ENCODE results near the gene DHRSX. TPM values are rescaled to one million over a fixed set of nuclear protein-coding genes. Genes with fewer than 3 reads are reported as not detected.

DHRSX gene
- total RNA-seq, 4 donors from 2014 or later, result 4.4 to 23.8 (median 11.3) TPM

- H3K27me3 ChIP-seq, result no peaks in the 10 kb centered on the region
- intact Hi-C loops (cut with DNase I; ENCODE audit: low total_unique reads), result no loop called here
- H3K27ac ChIP-seq, result no peak overlapping the region
- H3K9me3 ChIP-seq, result no peaks in the 10 kb centered on the region
- DNase-seq, result no peak
- no peaks in the 10 kb centered on the region for H3K4me1 ChIP-seq
- H3K36me3 ChIP-seq, result no peaks in the 10 kb centered on the region
- no peak for TF ChIP-seq CTCF (IDR thresholded peaks at IDR 0.05)
- no peak overlapping the region for H3K4me3 ChIP-seq
Observed at GRCh38 chrX:2546496-2546895, 45.7 kb upstream of the DHRSX start.

- Histone ChIP-seq H3K9me3 (no peaks in the 10 kb centered on the region), H3K4me3 (no peak overlapping the region), H3K27me3 (no peaks in the 10 kb centered on the region), H3K27ac (no peak overlapping the region), H3K4me1 (no peaks in the 10 kb centered on the region), H3K36me3 (no peaks in the 10 kb centered on the region)
- no peak for DNase-seq
- intact Hi-C loops (cut with DNase I; ENCODE audit: low total_unique reads), result no loop called here
- TF ChIP-seq CTCF (IDR thresholded peaks at IDR 0.05) (no peak), POLR2A (IDR thresholded peaks at IDR 0.05) (no peak)
Observed at GRCh38 chrX:2545144-2545543, 44.4 kb upstream of the DHRSX start.

GRCh38 chrX:2542826-2543521 is 42.2 kb upstream of the DHRSX start:
- intact Hi-C loops (cut with DNase I; ENCODE audit: low total_unique reads), result no loop called here
- TF ChIP-seq POLR2A (IDR thresholded peaks at IDR 0.05), result no peak
- no peak for TF ChIP-seq CTCF (IDR thresholded peaks at IDR 0.05)
- no peaks in the 10 kb centered on the region for H3K4me1 ChIP-seq
- DNase-seq, result no peak
- H3K27me3 ChIP-seq, result no peaks in the 10 kb centered on the region
- H3K9me3 ChIP-seq, result no peaks in the 10 kb centered on the region
- no peak overlapping the region for H3K4me3 ChIP-seq
- H3K27ac ChIP-seq, result no peak overlapping the region
- no peaks in the 10 kb centered on the region for H3K36me3 ChIP-seq

- DNase-seq, result no peak
- no peak overlapping the region for H3K4me3 ChIP-seq
- H3K9me3 ChIP-seq, result no peaks in the 10 kb centered on the region
- intact Hi-C loops (cut with DNase I; ENCODE audit: low total_unique reads), result no loop called here
- no peaks in the 10 kb centered on the region for H3K27me3 ChIP-seq
- TF ChIP-seq POLR2A (IDR thresholded peaks at IDR 0.05) (no peak), CTCF (IDR thresholded peaks at IDR 0.05) (no peak)
- H3K36me3 ChIP-seq, result no peaks in the 10 kb centered on the region
- H3K27ac ChIP-seq, result no peak overlapping the region
- H3K4me1 ChIP-seq, result no peaks in the 10 kb centered on the region
Observed at GRCh38 chrX:2541603-2542002, 40.8 kb upstream of the DHRSX start.

- no peak overlapping the region for H3K27ac ChIP-seq
- no peaks in the 10 kb centered on the region for H3K4me1 ChIP-seq
- TF ChIP-seq CTCF (IDR thresholded peaks at IDR 0.05) (no peak), POLR2A (IDR thresholded peaks at IDR 0.05) (no peak)
- DNase-seq, result no peak
- intact Hi-C loops (cut with DNase I; ENCODE audit: low total_unique reads), result no loop called here
- H3K9me3 ChIP-seq, result no peaks in the 10 kb centered on the region
- H3K27me3 ChIP-seq, result no peaks in the 10 kb centered on the region
- no peaks in the 10 kb centered on the region for H3K36me3 ChIP-seq
- no peak overlapping the region for H3K4me3 ChIP-seq
Observed at GRCh38 chrX:2540426-2540947, 39.7 kb upstream of the DHRSX start.
